H1 (cell line): ENCODE data around the gene EPG5. TPM values are rescaled to one million over a fixed set of nuclear protein-coding genes. Genes with fewer than 3 reads are reported as not detected.

ENCODE experiments used
- BCL11A ChIP-seq, 2 experiments: IDR thresholded peaks; one replicate each; pipeline ENCODE4 v1.6.1; 2011; ENCODE audit warnings: low read depth in 2 of 2, low read length in 2 of 2, mild to moderate bottlenecking in 2 of 2
- CEBPB ChIP-seq: IDR thresholded peaks from 2 replicates; pipeline ENCODE4 v1.6.1; 2012; ENCODE audit warnings: low read depth, low read length
- CHD7 ChIP-seq: fragments of 300-600 bp; sonication (generic); IDR thresholded peaks from 2 replicates; pipeline ENCODE4 v1.7.1; 2012; ENCODE audit warnings: low read length, moderate library complexity, mild to moderate bottlenecking, inconsistent platforms; ENCODE audit not compliant: insufficient replicate concordance
- CTCF ChIP-seq, 3 experiments: IDR thresholded peaks; 1 replicate in 2 of 3; 2 replicates in 1 of 3; pipeline versions ENCODE4 v1.5.1 to v1.6.1; 2011; ENCODE audit warnings: low read length in 3 of 3, mild to moderate bottlenecking in 3 of 3, inconsistent platforms in 2 of 3, low read depth in 1 of 3, moderate library complexity in 1 of 3; ENCODE audit not compliant: insufficient read depth in 1 of 3; ENCODE audit errors: control extremely low read depth in 1 of 3
- POLR2A ChIP-seq, 2 experiments: IDR thresholded peaks; 1 replicate in 1 of 2; 2 replicates in 1 of 2; pipeline ENCODE4 v1.6.1; 2011; ENCODE audit warnings: low read depth in 2 of 2, low read length in 2 of 2, mild to moderate bottlenecking in 2 of 2; ENCODE audit errors: control extremely low read depth in 1 of 2
- POLR2AphosphoS5 ChIP-seq: IDR thresholded peaks from 2 replicates; pipeline ENCODE4 v1.6.1; 2011; ENCODE audit warnings: low read depth, low read length
- POU5F1 ChIP-seq: IDR thresholded peaks from 2 replicates; pipeline ENCODE4 v1.6.1; 2011; ENCODE audit warnings: low read depth, mild to moderate bottlenecking, low read length, moderate library complexity
- RNF2 ChIP-seq: fragments of 200-900, 300-1000 bp; sonication (generic); IDR thresholded peaks from 2 replicates; pipeline ENCODE4 v1.7.1; 2016; ENCODE audit warnings: borderline replicate concordance, low read depth, mild to moderate bottlenecking, antibody characterized with exemption, low read length; ENCODE audit not compliant: poor library complexity, severe bottlenecking; ENCODE audit errors: missing control alignments
- polyA plus RNA-seq, 7 experiments: library from polyadenylated mRNA; depleted of rRNA in 3 of 7; stranded (reverse) in 5 of 7; unstranded in 2 of 7; fragments of >200 nt in 5 of 7; fragments of 200-250 nt in 2 of 7; gene quantifications; 1 replicate in 5 of 7; 2 replicates in 1 of 7; 4 replicates in 1 of 7; pipeline versions ENCODE4 v1.2.1 to v1.2.3, GENCODE V29; 2011 to 2013; ENCODE audit warnings: missing spikeins in 2 of 7, mixed read lengths in 2 of 7
- total RNA-seq: library from RNA; stranded (reverse); fragmentation: NEBNext Ultra II Directional; extraction: Animal tissue kit (Norgen Biotek cat#: 25700); gene quantifications from 2 replicates; pipeline ENCODE4 v1.2.1, GENCODE V29; 2021

Gene EPG5
- total and polyA plus RNA-seq, 2 of the 8 experiments (the other 6 are each of a cell fraction or from before 2014, with no cell fraction given) = 14.1 to 18.3 TPM

- TF ChIP-seq CHD7 = no peak
- peak; percentile 81 to 96 for TF ChIP-seq POLR2A (IDR thresholded peaks at IDR 0.05; ENCODE audit: control extremely low read depth in 1 of 2, low read depth in 2 of 2, low read length in 2 of 2)
- peak; percentile 11; the same call in 1 of the 2 replicates for TF ChIP-seq CEBPB
- TF ChIP-seq POLR2AphosphoS5 = peak; percentile 71
- no peak for TF ChIP-seq RNF2
- TF ChIP-seq CTCF (IDR thresholded peaks at IDR 0.05; ENCODE audit: control extremely low read depth in 1 of 3, insufficient read depth in 1 of 3, low read depth in 1 of 3, low read length in 3 of 3) = peak in 1 of 3 experiments; percentile 1; a peak in 1 of 4 replicates
- TF ChIP-seq POU5F1 = no peak
- no peak for TF ChIP-seq BCL11A (IDR thresholded peaks at IDR 0.05; ENCODE audit: low read depth in 2 of 2, low read length in 2 of 2)
These were observed at the start of gene EPG5 (continued) for GRCh38 chr18:45967007-45967706.
